Thyroid gland (tissue), 4 donors: ENCODE measurements around the gene LIPM.

Experiments used
- POLR2A ChIP-seq, 2 donors: fragments of 450-650 bp; IDR thresholded peaks; one replicate each; pipeline ENCODE4 v1.6.1; 2017; ENCODE audit warnings: antibody characterized with exemption in 2 of 2, mild to moderate bottlenecking in 2 of 2, moderate library complexity in 1 of 2
- TF ChIP-seq, protein P1 (sequence below), 6 experiments: fragments of 200-600 bp in 3 of 6; fragments of 450-650 bp in 3 of 6; sonication (generic) in 3 of 6; IDR thresholded peaks; one replicate each; pipeline ENCODE4 v1.5.1; 2016 to 2019; ENCODE audit warnings: antibody characterized with exemption in 6 of 6, mild to moderate bottlenecking in 2 of 6, inconsistent platforms in 1 of 6, moderate library complexity in 1 of 6

DNA sequence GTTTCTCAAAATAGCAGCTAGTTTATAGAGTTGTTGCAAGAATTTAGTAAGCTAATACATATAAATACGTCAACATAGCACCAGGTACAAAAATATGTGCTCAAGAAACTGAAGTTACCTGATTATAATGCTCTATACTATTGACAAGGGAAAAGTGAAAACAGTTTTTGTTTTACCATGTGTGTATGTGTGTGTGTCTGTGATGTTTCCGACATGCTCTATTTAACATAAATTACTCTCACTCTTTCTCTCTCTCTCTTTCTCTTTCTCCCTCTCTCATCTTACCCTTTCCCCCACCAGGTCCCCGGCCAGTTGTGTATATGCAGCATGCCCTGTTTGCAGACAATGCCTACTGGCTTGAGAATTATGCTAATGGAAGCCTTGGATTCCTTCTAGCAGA lies 38.4 kb upstream of the LIPM start:
- TF ChIP-seq, protein P1, sequence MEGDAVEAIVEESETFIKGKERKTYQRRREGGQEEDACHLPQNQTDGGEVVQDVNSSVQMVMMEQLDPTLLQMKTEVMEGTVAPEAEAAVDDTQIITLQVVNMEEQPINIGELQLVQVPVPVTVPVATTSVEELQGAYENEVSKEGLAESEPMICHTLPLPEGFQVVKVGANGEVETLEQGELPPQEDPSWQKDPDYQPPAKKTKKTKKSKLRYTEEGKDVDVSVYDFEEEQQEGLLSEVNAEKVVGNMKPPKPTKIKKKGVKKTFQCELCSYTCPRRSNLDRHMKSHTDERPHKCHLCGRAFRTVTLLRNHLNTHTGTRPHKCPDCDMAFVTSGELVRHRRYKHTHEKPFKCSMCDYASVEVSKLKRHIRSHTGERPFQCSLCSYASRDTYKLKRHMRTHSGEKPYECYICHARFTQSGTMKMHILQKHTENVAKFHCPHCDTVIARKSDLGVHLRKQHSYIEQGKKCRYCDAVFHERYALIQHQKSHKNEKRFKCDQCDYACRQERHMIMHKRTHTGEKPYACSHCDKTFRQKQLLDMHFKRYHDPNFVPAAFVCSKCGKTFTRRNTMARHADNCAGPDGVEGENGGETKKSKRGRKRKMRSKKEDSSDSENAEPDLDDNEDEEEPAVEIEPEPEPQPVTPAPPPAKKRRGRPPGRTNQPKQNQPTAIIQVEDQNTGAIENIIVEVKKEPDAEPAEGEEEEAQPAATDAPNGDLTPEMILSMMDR (IDR thresholded peaks at IDR 0.05), result no peak
- no peak for TF ChIP-seq POLR2A (IDR thresholded peaks at IDR 0.05)
